Measurements from ENCODE around the gene RAP1GAP2.
"Not testable (repeated sequence)": the region's sequence is repeated elsewhere in the genome, so short reads cannot be mapped to it uniquely, and the experiment has no call there.

RAP1GAP2 gene

GRCh38 chr17:2964370-2964769 lies 168.1 kb downstream of the RAP1GAP2 start:
- FAIRE-seq (no peak), DNase-seq (ENCODE audit: low spot score) (no peak)

- DNase-seq (ENCODE audit: low spot score), result no peak
- no peak for FAIRE-seq
These were observed 168.6 kb downstream of the RAP1GAP2 start for GRCh38 chr17:2964831-2965230.

- no peak for FAIRE-seq
- no peak for DNase-seq (ENCODE audit: low spot score)
These were observed 169.7 kb downstream of the RAP1GAP2 start for GRCh38 chr17:2965621-2966595.

DNA sequence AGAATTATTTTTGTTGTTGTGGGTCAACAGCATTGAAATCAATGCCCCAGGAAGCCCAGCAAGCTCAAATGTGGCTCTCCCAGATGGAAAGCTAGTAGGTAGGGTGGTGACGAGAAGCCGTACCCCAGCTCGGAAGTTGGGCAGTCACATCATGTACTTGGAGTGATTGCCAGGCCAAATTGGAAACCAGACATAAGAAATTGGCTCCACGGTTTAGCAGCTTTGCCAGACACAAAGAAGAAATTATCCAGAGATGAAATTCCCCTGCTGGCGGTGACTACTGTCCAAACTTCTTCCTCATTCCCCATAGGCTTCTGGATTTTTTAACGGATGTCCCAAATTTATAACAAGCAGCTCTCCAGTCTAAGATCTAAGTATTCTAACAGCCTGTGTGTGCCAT lies 171.3 kb downstream of the RAP1GAP2 start:
- DNase-seq (ENCODE audit: low spot score), result no peak
- FAIRE-seq, result no peak

GRCh38 chr17:2971851-2972250 lies 175.6 kb downstream of the RAP1GAP2 start:
- DNase-seq (ENCODE audit: low spot score) (no peak), FAIRE-seq (no peak)

DNA sequence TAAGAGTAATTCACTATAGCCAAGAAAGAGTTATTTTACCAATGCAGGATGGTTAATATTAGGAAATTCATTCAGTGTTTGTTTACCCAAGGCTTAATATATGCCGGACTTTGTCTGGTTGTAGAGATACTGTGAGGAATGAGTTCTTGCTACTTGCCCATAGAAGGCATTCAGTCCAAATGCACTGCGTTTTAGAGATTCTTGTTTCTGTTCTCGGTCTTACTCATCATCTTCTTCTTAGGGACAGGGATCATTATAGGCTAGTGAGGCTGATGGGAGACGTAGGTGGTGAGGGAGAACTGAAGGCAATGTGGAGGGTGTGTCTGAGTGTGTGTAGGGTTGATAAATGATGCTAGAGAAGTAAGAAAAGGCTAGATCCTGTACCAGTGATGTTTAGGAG lies 176.5 kb downstream of the RAP1GAP2 start:
- no peak for FAIRE-seq
- DNase-seq (ENCODE audit: low spot score), result no peak

DNA sequence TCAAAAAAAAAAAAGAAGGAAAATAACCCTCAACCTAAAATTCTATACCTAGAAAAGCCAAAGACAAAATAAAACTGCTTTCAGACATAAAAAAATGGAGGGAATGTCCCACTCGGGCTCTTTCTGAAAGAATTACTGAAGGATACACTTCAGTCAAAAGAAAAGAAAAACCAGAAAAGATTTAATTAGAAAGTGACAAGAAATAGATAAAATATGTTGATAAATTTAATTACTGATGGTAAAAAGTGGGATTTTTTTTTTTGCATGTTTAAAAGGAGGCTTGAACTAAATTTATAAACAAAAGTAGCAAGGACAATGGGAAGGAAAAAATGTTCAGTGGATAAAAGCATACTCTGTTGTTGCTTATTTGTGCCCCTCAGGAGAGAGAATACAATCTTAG lies 178.1 kb downstream of the RAP1GAP2 start:
- FAIRE-seq (no peak), DNase-seq (ENCODE audit: low spot score) (no peak)

DNA sequence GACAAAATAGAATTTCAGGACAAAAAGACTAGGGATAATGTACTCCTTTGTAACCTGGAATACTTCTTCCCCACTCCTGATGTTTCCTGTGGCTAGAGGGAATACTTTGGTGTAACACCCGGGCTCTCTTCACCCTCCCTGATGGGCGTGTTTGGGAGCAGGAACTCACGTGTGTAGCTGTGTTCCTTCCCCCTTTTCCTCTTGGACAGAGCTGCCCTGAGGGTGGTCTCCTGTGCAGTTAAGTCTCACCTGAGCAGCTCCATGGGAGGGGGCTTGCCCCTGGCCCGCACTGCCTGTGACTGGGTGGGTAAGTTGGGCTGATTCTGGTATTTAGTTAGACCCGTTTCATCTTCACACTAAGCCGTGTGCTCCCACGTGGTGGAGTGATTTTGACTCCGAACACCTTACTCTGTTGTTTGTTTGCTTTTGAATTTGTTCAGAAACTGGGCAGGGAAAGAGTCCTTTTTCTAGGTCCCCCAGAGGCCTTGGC lies 179.3 kb downstream of the RAP1GAP2 start:
- DNase-seq (ENCODE audit: low spot score) (peak; percentile 53), FAIRE-seq (no peak)

GRCh38 chr17:2977157-2977556 lies 180.9 kb downstream of the RAP1GAP2 start:
- FAIRE-seq (no peak), DNase-seq (ENCODE audit: low spot score) (no peak)

DNA sequence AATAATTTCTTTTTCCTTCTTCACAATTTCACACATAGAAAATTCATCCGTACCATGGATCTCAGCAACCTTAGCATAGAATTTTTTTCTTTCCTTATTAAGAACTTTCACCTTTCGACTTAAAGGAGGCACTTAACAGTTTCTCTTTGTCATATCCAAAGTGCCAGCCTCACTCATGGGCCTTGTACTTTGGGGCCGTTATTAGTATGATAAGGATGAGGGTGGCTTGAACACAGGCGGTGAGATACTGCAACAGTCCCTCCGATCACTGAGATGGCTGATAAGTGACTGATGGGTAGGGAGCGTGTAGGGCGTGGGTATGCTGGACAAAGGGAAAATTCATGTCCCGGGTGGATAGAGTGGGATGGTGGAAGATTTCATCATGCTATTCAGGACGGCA lies 181.9 kb downstream of the RAP1GAP2 start:
- no peak for FAIRE-seq
- no peak for DNase-seq (ENCODE audit: low spot score)

DNA sequence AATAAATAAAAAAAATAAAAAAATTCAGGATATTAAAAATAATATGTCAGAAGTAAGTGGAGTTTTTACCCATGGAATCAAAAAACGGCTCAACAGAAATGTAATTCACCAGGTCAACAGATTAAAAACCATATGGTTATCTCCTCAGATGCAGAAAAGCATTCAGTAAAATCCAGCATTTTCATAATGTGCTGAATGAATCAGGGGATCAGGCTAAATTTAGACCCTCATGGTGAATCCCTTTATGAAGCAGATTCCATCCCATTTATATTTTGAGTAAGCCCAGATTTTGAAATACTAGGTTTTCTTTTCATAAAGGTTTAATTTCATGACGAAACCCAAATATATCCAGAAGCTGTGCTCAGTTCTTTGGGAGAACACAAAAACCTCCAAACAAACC lies 182.8 kb downstream of the RAP1GAP2 start:
- no peak for FAIRE-seq
- DNase-seq (ENCODE audit: low spot score), result no peak

DNA sequence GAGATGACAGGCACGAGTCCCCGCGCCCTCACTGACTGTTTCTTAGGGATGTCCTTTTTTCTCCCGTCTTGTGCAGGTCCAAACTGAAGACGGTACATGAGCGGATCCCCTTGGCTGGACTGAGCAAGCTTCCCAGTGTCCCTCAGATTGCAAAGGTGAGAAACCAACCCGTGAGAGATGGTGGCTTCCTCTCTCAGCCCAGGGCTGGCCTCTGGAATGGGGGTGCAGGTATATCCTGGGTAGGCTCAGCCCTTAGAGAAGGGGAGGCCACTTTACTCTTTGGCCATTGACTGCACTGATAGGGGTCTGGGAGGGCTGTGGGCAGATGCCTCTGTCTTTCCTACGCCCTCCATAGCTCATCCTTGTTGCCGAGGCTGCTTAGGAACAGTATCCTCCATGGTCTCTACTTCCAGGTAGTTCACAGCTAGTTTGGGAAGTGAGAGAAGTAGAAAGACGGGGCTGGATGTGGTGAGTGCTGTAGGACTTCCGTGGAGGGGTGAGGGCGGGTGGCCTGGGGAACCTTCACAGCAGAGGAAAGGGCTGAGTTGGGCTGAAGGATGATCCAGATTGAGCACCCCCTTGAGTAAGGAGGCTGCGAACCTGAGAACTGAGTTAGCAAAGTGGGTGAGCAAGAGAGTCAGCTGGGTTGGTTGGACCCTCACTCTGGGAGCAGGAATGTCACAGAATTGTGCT lies 184.1 kb downstream of the RAP1GAP2 start:
- no peak for DNase-seq (ENCODE audit: low spot score)
- FAIRE-seq, result no peak

DNA sequence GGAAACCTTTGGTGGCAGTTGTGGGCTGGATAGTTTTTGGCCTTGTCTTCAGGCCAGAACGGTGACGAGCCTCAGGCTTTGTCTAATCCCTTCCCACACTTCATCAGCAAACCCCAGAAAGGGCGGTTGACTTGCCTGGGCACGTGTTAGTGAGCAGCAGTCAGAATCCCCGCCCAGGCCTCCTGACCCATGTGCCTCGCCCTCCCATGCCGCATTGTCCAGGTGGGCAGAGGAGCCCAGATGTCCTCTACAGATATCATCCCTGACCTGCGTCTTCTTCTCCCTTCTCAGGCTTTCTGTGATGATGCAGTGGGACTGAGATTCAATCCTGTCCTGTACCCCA lies 184.6 kb downstream of the RAP1GAP2 start:
- no peak for DNase-seq (ENCODE audit: low spot score)

GRCh38 chr17:2981325-2981724 lies 185.1 kb downstream of the RAP1GAP2 start:
- no peak for FAIRE-seq
- no peak for DNase-seq (ENCODE audit: low spot score)

More for the DNA sequence above, 184.6 kb downstream of the RAP1GAP2 start:
- FAIRE-seq, result no peak

- peak; percentile 33 for DNase-seq (ENCODE audit: low spot score)
- no peak for FAIRE-seq
These were observed 186.6 kb downstream of the RAP1GAP2 start for GRCh38 chr17:2982854-2983253.

- DNase-seq (ENCODE audit: low spot score) (no peak), FAIRE-seq (no peak)
These were observed 187.0 kb downstream of the RAP1GAP2 start for GRCh38 chr17:2983255-2983654.

DNA sequence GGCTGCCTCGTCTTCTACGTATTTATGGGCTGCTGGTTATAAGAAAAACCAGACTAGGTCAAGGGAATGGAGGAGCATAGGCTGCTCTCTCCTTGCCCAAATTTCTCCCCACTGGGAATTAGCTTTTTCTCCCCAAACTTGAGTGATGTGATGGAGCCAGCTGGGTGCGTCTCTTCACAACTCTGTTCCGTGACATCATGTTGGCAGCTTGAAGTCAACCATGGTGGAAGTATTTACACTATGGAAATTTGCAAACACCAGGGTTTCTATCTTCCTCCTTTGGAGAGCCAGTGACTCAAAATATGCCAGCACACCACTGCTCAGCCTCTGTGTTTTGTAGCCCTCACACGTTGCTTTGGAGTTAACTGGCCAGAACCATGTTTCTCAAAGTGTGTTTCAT lies 189.1 kb downstream of the RAP1GAP2 start:
- DNase-seq (ENCODE audit: low spot score) (no peak), FAIRE-seq (no peak)

DNA sequence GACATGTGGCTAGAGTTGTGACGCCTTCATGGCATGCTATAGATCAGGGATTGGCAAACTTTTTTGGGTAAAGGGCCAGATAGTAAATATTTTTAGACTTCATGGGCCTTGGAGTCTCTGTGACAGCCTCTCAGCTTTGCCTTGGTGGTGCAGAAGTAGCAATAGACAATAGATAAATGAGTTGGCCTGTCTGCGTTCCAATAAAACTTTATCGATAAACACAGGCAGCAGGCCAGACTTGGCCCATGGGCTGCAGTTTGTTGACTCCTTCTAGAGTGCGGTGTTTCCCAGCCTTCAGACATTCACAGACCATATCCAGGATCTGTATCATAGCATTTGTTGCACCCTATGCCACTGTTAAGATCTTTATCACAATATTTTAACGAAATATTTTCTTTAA lies 190.7 kb downstream of the RAP1GAP2 start:
- FAIRE-seq (no peak), DNase-seq (ENCODE audit: low spot score) (no peak)

GRCh38 chr17:2989396-2989795 lies 193.2 kb downstream of the RAP1GAP2 start:
- not testable (repeated sequence) for DNase-seq (ENCODE audit: low spot score); FAIRE-seq

DNA sequence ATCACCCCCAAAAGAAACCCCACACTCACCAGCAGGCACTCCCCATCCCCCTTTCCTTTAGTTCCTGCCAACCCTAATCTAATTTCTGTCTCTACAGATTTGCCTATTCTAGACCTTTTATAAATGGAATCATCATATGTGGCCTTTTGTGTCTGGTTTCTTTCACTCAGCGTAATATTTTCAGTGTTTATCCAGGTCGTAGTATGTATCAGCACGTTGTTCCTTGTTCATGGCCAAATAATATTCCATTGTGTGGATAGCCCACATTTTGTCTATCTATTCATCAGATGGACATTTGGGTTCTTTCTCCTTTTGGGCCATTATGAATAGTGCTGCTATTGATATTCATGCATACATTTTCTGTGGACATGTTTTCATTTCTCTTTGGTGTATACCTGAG lies 193.6 kb downstream of the RAP1GAP2 start:
- FAIRE-seq (no peak), DNase-seq (ENCODE audit: low spot score) (no peak)

DNA sequence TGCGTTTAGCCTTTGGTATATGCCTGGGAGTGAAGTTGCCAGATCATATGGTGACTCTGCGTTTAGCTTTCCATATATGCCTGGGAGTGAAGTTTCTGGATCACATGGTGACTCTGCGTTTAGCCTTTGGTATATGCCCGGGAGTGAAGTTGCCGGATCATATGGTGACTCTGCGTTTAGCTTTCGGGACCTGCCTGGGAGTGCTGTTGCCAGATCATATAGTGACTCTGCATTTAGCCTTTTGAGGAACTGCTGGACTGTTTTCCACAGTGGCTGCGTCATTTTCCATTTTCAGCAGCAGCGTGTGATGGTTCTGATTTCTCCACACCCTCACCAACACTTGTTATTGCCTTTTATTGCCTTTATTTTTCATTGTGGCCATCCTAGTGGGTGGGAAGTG lies 194.2 kb downstream of the RAP1GAP2 start:
- FAIRE-seq (no peak), DNase-seq (ENCODE audit: low spot score) (no peak)

- not testable (repeated sequence) for DNase-seq (ENCODE audit: low spot score); FAIRE-seq
These were observed 195.3 kb downstream of the RAP1GAP2 start for GRCh38 chr17:2991396-2992180.

Measured in RCC 7860 (cell line).